Memory B cell (primary cell): Measurements from ENCODE around the gene MAML2.

Experiments used
- ATAC-seq: fragments of 150-1000 bp; cut with Tn5 transposase; 2 replicates; pipeline ENCODE4 v1.10.0; 2021; ENCODE audit warnings: low read depth, mild to moderate bottlenecking, moderate library complexity
- DNase-seq, 2 donors: peaks; one replicate each; pipeline ENCODE4 v3.0.0; 2022; ENCODE audit warnings: low spot score in 2 of 2
- H3K27ac Mint-ChIP-seq: one replicate; pipeline ENCODE4 v1.8.0; 2022; ENCODE audit warnings: mild to moderate bottlenecking, moderate library complexity, mixed read lengths
- H3K27me3 Mint-ChIP-seq: one replicate; pipeline ENCODE4 v1.8.0; 2022; ENCODE audit warnings: mixed read lengths
- H3K36me3 Mint-ChIP-seq: one replicate; pipeline ENCODE4 v1.8.0; 2022; ENCODE audit warnings: mild to moderate bottlenecking, mixed read lengths
- H3K4me1 Mint-ChIP-seq: one replicate; pipeline ENCODE4 v1.8.0; 2022; ENCODE audit warnings: mixed read lengths
- H3K4me3 Mint-ChIP-seq: one replicate; pipeline ENCODE4 v1.8.0; 2022; ENCODE audit warnings: mild to moderate bottlenecking, moderate library complexity, mixed read lengths
- H3K9me3 Mint-ChIP-seq: one replicate; pipeline ENCODE4 v1.8.0; 2022; ENCODE audit warnings: mixed read lengths

MAML2 gene

DNA sequence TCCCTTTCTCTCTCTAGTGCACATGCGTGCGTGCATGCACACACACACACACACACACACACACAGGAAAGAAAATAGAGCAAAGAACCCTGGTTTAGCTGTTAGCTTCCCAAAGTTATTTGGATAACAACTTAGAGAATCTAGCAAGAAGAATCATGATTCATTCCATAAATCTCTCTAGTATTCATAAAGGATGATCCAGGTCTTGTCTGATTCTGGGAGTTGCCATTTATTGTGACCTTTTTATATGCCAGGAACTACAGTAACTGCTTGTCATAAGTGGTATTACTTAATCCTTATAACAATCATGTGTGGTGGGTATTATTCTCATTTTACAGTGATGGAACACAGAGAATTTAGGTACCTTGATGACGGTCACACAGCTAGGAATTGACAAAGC lies 277.6 kb downstream of the MAML2 start:
- Mint-ChIP-seq H3K9me3 (no peaks in the 10 kb centered on the region), H3K4me1 (peaks cover 24% of the 10 kb centered on the region), H3K27me3 (no peaks in the 10 kb centered on the region), H3K4me3 (no peak overlapping the region), H3K27ac (no peak overlapping the region), H3K36me3 (peaks cover 10% of the 10 kb centered on the region)
- DNase-seq (no peak), ATAC-seq (no peak)

DNA sequence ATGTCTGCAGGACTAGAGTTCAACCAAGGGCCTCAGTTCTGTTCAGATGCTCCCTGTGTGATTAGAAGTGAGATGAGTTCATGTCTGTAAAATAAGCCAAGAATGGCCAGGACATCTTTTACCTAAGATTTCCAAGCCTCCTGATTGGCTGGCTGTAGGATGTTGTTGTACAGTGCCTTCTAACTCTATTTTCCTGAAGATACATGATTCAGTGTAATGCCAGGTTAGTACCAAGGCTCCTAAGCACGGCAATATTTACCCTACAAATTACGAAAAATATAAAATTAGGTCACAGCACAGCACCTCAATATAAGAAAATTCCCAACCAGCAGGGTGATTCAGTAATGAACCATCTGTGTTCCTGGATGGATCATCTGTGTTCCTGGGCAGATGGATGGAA lies 279.1 kb downstream of the MAML2 start:
- Mint-ChIP-seq H3K36me3 (peaks cover 16% of the 10 kb centered on the region), H3K4me1 (peaks cover 21% of the 10 kb centered on the region), H3K27me3 (no peaks in the 10 kb centered on the region), H3K27ac (no peak overlapping the region), H3K4me3 (no peak overlapping the region), H3K9me3 (no peaks in the 10 kb centered on the region)
- ATAC-seq = no peak
- DNase-seq = no peak

DNA sequence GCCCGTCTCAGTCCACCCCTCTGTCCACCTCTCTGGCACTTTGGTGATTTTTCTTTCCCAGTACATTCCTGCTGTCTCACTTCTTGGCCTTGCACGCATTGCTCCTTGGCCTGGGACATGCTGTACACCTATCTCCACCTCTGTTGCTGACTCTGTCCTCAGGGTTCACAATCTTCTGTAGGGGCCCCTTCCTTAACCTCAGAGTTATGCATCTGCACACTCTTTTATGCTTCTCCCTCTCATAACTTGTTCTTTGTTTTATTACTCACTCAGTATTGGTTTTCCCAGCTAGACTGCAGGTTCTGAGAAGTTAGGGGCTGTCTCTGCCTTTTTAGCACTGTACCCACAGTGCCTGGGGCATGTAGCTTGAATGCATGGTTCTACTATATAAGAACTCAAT lies 279.9 kb downstream of the MAML2 start:
- ATAC-seq (no peak), DNase-seq (no peak)
- Mint-ChIP-seq H3K4me3 (no peak overlapping the region), H3K27ac (peak overlapping the region; percentile 11), H3K9me3 (no peaks in the 10 kb centered on the region), H3K36me3 (peaks cover 16% of the 10 kb centered on the region), H3K27me3 (no peaks in the 10 kb centered on the region), H3K4me1 (peaks cover 18% of the 10 kb centered on the region)

DNA sequence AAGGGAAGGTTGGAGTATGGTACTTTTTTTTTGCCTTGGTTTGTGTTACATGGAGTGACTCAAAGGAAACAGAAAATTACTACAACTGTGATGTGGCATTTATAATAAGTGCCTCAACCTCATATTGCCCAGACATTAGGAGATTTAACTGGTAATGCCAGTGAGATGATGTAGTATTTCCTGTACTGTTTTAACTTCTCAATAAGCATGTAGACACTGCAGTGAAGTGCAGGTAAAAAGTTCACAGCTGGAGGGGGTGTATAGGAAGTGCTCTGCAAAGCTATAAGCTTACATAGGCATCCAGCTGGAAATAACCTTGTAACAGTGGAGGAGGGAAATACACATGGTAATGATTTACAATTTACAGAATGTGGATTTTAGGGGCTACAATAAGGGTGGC lies 280.9 kb downstream of the MAML2 start:
- no peaks in the 10 kb centered on the region for H3K9me3 Mint-ChIP-seq
- H3K4me1 Mint-ChIP-seq = peaks cover 17% of the 10 kb centered on the region
- H3K4me3 Mint-ChIP-seq = no peak overlapping the region
- peaks cover 18% of the 10 kb centered on the region for H3K36me3 Mint-ChIP-seq
- peak overlapping the region; percentile 11 for H3K27ac Mint-ChIP-seq
- no peaks in the 10 kb centered on the region for H3K27me3 Mint-ChIP-seq
- no peak for DNase-seq
- no peak for ATAC-seq

DNA sequence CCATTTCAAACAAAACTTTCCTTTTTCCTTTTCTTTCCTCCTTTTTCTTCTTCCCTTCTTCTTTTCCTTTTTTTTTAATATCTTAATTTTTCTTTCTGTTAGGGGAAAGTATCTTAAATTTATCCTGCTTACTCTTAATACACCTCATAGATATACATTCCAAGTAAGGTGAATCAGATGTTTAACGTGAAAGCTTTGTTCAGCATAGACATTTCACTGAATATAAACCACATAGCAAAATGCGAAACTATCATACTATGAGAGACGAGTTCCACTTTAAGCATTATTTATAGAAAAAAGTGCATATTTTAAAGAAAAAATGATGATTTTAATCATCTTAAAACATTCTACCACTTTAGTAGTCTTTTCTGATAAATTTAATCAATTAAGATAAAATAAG lies 281.3 kb downstream of the MAML2 start:
- Mint-ChIP-seq H3K27me3 (no peaks in the 10 kb centered on the region), H3K9me3 (no peaks in the 10 kb centered on the region), H3K4me3 (no peak overlapping the region), H3K27ac (no peak overlapping the region), H3K36me3 (peaks cover 17% of the 10 kb centered on the region), H3K4me1 (peaks cover 16% of the 10 kb centered on the region)
- no peak for DNase-seq
- no peak for ATAC-seq

DNA sequence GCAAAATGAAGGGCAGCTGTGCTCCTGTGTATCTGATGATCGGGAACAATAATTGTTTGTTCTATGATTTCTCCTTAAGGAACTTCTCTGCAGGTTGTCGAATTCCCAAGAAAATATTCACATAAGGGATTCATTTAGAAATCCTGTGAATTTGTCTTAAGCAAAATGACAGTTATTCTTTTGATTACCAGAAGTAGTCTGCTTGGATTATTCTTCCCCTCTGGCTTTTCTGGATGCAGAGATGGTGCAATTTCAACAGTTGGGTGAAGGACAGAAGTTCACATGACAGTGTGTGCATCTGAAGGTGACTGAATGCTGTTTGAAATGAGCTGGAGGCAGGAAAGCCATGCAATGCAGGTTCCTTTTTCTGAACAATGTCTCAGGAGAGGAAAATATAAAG lies 281.9 kb downstream of the MAML2 start:
- Mint-ChIP-seq H3K4me1 (peaks cover 13% of the 10 kb centered on the region), H3K4me3 (no peak overlapping the region)
- no peak for ATAC-seq

DNA sequence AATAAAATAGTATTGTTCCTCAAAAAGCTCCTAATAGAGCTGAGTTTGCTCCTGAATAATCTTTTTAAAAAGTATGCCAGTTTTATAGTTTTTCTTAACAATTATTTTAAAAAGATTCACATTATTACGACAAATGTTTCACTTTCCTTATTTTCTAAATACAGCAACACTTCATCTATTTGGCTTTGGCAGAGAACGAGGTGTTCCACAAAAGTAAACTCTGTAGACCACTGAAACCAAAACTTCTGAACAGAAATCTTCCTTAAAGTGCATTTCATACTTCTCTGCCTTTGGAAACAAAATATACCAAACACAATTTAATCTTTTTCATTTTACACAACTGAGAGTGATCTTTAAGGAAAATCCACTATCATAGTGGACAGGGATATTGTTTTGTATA lies 285.5 kb downstream of the MAML2 start:
- ATAC-seq (no peak), DNase-seq (no peak)
- Mint-ChIP-seq H3K27me3 (no peaks in the 10 kb centered on the region), H3K4me3 (no peak overlapping the region), H3K27ac (peak overlapping the region; percentile 39), H3K36me3 (peaks cover 13% of the 10 kb centered on the region), H3K9me3 (no peaks in the 10 kb centered on the region), H3K4me1 (peaks cover 17% of the 10 kb centered on the region)

More for the DNA sequence above, 281.9 kb downstream of the MAML2 start:
- peaks cover 14% of the 10 kb centered on the region for H3K36me3 Mint-ChIP-seq
- H3K9me3 Mint-ChIP-seq = no peaks in the 10 kb centered on the region
- H3K27me3 Mint-ChIP-seq = no peaks in the 10 kb centered on the region
- no peak for DNase-seq
- H3K27ac Mint-ChIP-seq = peak overlapping the region; percentile 8

DNA sequence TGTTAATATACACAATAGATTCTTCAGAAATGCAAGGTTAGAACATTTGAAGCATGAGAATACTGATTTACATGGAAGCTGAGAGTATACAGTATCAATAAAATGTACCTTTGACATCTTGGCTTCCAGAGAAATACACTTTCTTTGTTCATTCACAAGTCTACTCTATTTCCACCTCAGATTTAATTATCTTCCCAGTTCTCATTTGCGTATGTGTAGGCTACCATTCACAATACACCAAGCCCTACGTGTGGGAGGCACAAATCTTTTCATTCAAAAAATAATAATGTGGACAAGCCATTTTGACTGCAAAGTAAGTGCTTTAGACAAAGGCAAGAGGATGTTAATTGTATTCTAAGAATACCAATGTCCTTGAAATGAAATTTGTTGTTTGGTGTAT lies 286.4 kb downstream of the MAML2 start:
- peaks cover 13% of the 10 kb centered on the region for H3K36me3 Mint-ChIP-seq
- no peak for DNase-seq
- no peaks in the 10 kb centered on the region for H3K9me3 Mint-ChIP-seq
- H3K4me1 Mint-ChIP-seq = peaks cover 12% of the 10 kb centered on the region
- H3K27ac Mint-ChIP-seq = no peak overlapping the region
- no peak for ATAC-seq
- H3K27me3 Mint-ChIP-seq = no peaks in the 10 kb centered on the region
- H3K4me3 Mint-ChIP-seq = no peak overlapping the region

DNA sequence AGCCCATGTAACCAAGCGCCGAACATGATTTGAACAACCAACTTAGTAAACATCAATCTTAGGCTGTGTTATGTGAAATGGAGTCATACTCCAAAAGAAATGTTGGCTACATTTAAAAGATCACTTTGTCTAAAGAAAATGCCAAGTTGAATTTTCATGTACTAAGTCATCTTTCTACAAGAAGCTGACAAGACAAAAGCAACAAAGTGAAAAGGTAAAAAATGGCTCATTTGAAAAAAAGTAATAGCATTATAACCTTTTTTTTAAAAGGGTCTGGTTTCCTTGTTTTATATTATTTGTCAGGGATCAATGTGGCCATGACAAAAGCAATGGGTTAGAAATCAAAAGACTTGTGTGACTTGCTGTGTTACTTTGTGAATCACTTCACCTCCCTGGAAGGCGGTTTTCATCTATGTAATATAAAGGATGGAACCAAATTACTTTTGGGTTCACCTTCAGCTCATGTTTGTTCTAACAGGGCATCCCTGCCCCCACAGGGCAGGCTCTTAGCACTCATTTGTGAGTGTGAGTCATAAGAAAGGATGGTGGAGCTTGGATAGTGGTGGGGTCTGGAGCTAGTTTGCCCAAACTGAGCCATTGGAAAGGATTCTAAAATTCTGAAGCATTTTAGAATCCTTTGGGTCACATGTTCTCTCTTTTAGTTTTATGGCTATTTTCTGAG lies 287.1 kb downstream of the MAML2 start:
- DNase-seq (no peak), ATAC-seq (no peak)
- H3K9me3 Mint-ChIP-seq = no peaks in the 10 kb centered on the region
- H3K36me3 Mint-ChIP-seq = peaks cover 13% of the 10 kb centered on the region
- H3K27ac Mint-ChIP-seq = no peak overlapping the region
- H3K4me3 Mint-ChIP-seq = no peak overlapping the region
- H3K4me1 Mint-ChIP-seq = peaks cover 12% of the 10 kb centered on the region
- H3K27me3 Mint-ChIP-seq = no peaks in the 10 kb centered on the region

DNA sequence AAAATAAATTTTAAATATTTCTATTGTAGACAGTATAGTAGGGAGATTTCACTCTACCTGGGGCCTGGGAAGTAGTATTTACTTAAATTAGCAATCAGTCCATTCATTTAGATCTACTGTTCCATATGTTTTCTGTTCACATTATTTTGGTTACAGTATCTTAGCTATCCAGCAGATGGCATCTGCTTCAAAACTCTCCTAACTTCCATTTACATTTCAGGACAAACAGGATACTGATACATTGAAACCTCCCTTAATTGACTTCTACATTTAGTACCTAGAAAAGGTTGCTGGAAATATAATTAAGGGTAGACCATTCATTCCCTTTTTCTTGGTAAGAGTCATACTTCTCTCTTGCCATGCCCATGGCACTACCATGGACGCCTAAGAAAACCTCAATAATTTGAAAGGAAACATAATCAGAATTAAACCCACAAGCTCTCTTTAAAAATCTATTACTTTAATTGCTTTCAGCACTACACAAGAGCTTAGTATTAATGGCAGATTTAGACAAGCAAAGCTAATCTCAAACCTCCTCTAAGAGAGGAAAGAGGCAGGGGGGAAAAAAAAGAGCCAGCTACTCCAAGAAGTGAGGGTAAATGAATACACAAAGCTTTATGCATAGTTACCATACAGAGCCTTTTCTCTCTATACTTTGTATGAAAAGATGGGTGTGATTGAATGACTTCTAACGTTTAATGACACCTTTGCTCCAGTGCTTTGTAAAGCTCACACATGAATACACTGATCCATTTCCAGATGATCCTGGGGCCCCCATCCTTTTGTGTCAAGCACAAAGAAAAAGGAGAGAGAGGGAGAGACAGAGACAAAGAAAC lies 287.9 kb downstream of the MAML2 start:
- peaks cover 13% of the 10 kb centered on the region for H3K36me3 Mint-ChIP-seq
- peak overlapping the region; percentile 22 for H3K27ac Mint-ChIP-seq
- peaks cover 14% of the 10 kb centered on the region for H3K4me1 Mint-ChIP-seq
- DNase-seq (no peak), ATAC-seq (peak; percentile 54)
- no peaks in the 10 kb centered on the region for H3K27me3 Mint-ChIP-seq
- no peak overlapping the region for H3K4me3 Mint-ChIP-seq
- H3K9me3 Mint-ChIP-seq = no peaks in the 10 kb centered on the region

DNA sequence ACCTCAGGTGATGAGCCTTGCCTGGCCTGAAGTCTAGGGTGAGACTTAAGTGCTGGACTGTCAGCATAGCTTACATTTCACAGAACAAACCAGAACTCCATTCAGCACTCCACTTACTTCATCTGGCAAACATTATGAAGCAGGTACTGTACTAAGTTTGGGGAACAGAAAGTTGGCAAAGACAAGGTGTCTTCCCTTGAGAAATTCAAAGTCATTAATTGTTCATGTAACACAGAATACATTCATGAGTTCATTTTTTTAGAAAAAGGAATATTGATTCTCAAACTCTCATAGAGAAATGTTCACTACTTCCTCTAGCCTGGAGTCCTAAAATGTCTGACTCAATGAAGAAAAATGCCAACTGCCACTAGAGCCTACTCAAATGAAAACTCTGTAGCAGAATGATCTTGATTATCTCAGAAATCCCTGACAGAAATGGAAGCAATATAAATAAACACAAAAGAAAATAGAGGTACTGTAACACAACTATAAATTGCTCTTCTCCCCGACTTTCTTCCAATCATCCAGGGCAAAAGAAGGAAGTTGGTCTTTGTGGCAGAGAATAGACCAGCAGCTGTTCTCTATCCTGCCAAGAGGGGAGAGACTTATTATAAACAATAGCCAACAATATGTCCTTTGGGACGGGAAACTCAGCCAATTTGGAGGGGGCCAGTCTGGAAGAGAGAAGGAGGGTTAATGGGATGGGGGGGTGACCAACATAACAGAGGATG lies 289.9 kb downstream of the MAML2 start:
- Mint-ChIP-seq H3K4me1 (peaks cover 15% of the 10 kb centered on the region), H3K27ac (peak overlapping the region; percentile 19), H3K4me3 (no peak overlapping the region), H3K27me3 (no peaks in the 10 kb centered on the region), H3K36me3 (peaks cover 6% of the 10 kb centered on the region), H3K9me3 (no peaks in the 10 kb centered on the region)
- ATAC-seq = no peak
- no peak for DNase-seq

DNA sequence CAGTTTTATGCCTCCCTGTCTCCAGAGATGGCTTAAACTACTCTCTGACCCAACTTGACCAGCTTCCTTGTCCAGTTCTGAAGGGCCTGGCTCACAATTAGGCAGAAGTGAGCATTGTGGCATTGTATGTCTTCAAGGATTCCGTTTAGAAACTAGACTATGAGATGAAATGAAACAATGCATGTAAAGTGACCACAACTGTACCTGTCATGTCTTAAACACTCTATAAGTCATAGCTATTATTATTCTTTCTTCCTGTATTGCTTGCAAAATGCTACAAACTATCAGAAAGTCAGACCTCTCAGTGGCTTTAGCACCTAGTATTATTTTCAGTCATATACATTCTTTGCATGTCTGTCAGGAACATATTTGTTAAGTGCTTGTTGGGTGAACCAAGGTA lies 291.2 kb downstream of the MAML2 start:
- Mint-ChIP-seq H3K4me3 (no peak overlapping the region), H3K27ac (no peak overlapping the region), H3K4me1 (peaks cover 11% of the 10 kb centered on the region), H3K36me3 (peaks cover 4% of the 10 kb centered on the region), H3K27me3 (no peaks in the 10 kb centered on the region), H3K9me3 (no peaks in the 10 kb centered on the region)
- ATAC-seq (no peak), DNase-seq (no peak)

DNA sequence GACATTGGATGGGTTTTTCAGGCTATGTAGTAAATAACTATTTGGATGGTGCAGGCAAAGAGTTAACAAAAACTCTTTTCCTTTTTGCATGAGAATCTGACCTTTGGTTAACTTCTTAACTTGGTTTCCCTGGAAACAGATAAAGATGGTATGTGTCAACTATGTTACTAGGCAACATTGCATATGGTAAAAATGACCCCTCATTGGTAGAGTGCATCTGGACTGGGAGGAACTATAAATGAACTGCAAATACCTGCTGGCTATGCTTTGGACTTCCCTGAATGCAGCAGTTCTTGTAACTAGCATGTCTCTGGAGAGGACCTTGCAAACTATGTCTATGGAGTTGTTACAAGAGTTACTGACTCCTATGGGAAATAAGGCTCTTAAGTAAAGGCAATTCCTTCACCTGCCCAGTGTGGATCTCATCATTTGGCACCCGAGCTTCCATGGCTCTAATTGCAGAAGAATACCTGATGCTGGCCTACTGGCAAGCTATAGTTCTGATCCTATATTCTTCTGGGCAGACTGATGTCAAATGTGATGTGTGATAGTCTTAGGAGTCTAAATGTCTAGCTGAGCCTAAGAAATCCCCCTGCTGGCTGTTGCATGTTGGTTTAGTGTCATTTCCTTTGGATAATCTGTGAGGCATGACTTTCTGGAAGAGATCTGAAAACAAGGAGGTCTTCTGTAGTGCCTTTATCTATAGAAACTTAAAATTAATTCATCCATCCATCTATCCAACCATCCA lies 292.4 kb downstream of the MAML2 start:
- Mint-ChIP-seq H3K9me3 (no peaks in the 10 kb centered on the region), H3K4me3 (no peak overlapping the region), H3K27me3 (no peaks in the 10 kb centered on the region), H3K36me3 (peaks cover 7% of the 10 kb centered on the region), H3K4me1 (peaks cover 11% of the 10 kb centered on the region), H3K27ac (no peak overlapping the region)
- DNase-seq (no peak), ATAC-seq (no peak)

DNA sequence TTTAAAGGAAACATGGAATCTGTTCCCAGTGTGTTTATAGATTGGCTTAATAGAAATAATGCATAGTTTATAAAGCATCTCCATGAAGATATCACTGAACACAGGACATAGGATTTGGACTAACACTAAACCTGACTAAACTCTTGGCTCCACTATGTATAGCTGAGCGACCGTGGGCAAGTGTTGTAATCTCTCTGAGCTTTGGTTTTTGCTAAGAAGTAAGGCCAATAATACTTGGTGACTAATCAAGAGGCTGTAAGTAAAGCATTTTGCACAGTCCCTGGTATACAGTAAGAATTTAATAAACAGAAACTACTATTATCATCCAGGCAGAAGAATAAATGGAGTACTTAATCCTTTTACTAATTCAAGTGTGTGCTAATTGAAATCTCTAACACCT lies 293.6 kb downstream of the MAML2 start:
- Mint-ChIP-seq H3K27ac (no peak overlapping the region), H3K4me1 (peaks cover 10% of the 10 kb centered on the region), H3K4me3 (no peak overlapping the region), H3K27me3 (no peaks in the 10 kb centered on the region), H3K36me3 (peaks cover 8% of the 10 kb centered on the region), H3K9me3 (no peaks in the 10 kb centered on the region)
- DNase-seq (no peak), ATAC-seq (no peak)
